ENCODE results near the gene DEAF1. TPM values are rescaled to one million over a fixed set of nuclear protein-coding genes. Genes with fewer than 3 reads are reported as not detected.

The DEAF1 gene
- total RNA-seq, 1 experiment from 2014 or later: 33.9 TPM

GRCh38 chr11:695288-695537 is 191 bp upstream of the DEAF1 start:
- H3K4me2 ChIP-seq (ENCODE audit: low read length): peak overlapping the region; percentile 87
- TF ChIP-seq FOSL1 (IDR thresholded peaks at IDR 0.05; ENCODE audit: low read depth) (no peak), ZFX (IDR thresholded peaks at IDR 0.05) (no peak), EZH2phosphoT487 (IDR thresholded peaks at IDR 0.05; ENCODE audit: borderline replicate concordance) (no peak), SIN3A (IDR thresholded peaks at IDR 0.05; ENCODE audit: low read depth) (no peak), MAX (IDR thresholded peaks at IDR 0.05) (no peak), POLR2A (IDR thresholded peaks at IDR 0.05; ENCODE audit: borderline replicate concordance, extremely low read depth, insufficient read depth, insufficient read length) (no peak), RAD21 (IDR thresholded peaks at IDR 0.05; ENCODE audit: low read depth) (no peak), EZH2 (IDR thresholded peaks at IDR 0.05) (no peak), SP1 (IDR thresholded peaks at IDR 0.05; ENCODE audit: low read depth) (no peak), CTCF (IDR thresholded peaks at IDR 0.05 in 2 of 3, conservative IDR thresholded peaks at IDR 0.05 in 1 of 3; ENCODE audit: borderline replicate concordance in 1 of 3, insufficient read depth in 1 of 3, low read depth in 2 of 3, low read length in 2 of 3) (no peak), JUND (IDR thresholded peaks at IDR 0.05) (no peak), CEBPB (IDR thresholded peaks at IDR 0.05; ENCODE audit: low read depth) (no peak), ELF1 (IDR thresholded peaks at IDR 0.05; ENCODE audit: borderline replicate concordance, low read depth) (no peak), ZBTB33 (IDR thresholded peaks at IDR 0.05; ENCODE audit: extremely low read depth, insufficient replicate concordance, low read length) (no peak), POLR2AphosphoS5 (IDR thresholded peaks at IDR 0.05; ENCODE audit: low read depth, low read length) (no peak), REST (IDR thresholded peaks at IDR 0.05; ENCODE audit: low read depth) (no peak), CBX3 (IDR thresholded peaks at IDR 0.05; ENCODE audit: low read depth) (no peak), TCF7L2 (IDR thresholded peaks at IDR 0.05; ENCODE audit: borderline replicate concordance, extremely low read depth, insufficient read depth, insufficient read length) (no peak), YY1 (IDR thresholded peaks at IDR 0.05; ENCODE audit: extremely low read depth, insufficient replicate concordance, low read depth, low read length) (no peak)
- H3K36me3 ChIP-seq (ENCODE audit: control insufficient read depth in 1 of 2, insufficient read depth in 2 of 2, low read length in 2 of 2): no peaks in the 10 kb centered on the region
- no peaks in the 10 kb centered on the region for H3K9me2 ChIP-seq (ENCODE audit: insufficient read depth)
- peak overlapping the region; percentile 75 to 94 for H3K4me3 ChIP-seq (replicated peaks in 1 of 2; ENCODE audit: low read depth in 1 of 2, low read length in 2 of 2)
- CTCF ChIA-PET: interaction anchor here (0.6 to 2.9 kb wide), 7 partner anchors 11 to 225 kb away, joined by 3 to 24 read pairs (median 3); partner anchors contain the start of gene EPS8L2
- no peaks in the 10 kb centered on the region for H4K20me1 ChIP-seq (ENCODE audit: insufficient read depth)
- no peaks in the 10 kb centered on the region for H3K9me3 ChIP-seq (ENCODE audit: control insufficient read depth in 1 of 2, insufficient read depth in 1 of 2, low read depth in 1 of 2, low read length in 2 of 2)
- intact Hi-C loops (cut with micrococcal nuclease): no loop called here
- H3K79me2 ChIP-seq (ENCODE audit: insufficient read depth, low read length): peaks cover 49% of the 10 kb centered on the region
- no TSS peak for BruUV-seq (replicated peaks)
- RAD21 ChIA-PET (ENCODE audit: low non-redundant PET in 1 of 2, low total read pairs in 2 of 2, uncharacterized antibody in 2 of 2, unreplicated experiment in 2 of 2): interaction anchor here in 1 of 2 experiments (1.0 kb wide), 1 partner anchor 89 kb away, joined by 4 read pairs; no protein-coding TSS in a partner anchor
- H3K27ac ChIP-seq (ENCODE audit: low read depth, low read length): peak overlapping the region; percentile 99
- H3K9ac ChIP-seq (ENCODE audit: low read length): peak overlapping the region; percentile 91
- ATAC-seq: no peak
- DNase-seq (ENCODE audit: low read depth, low spot score): no peak
- peaks cover 8 to 34% of the 10 kb centered on the region in 2 experiments for H3K4me1 ChIP-seq (ENCODE audit: control insufficient read depth in 1 of 2, insufficient read depth in 2 of 2, low read length in 2 of 2)
- no peaks in the 10 kb centered on the region for H3K27me3 ChIP-seq (ENCODE audit: insufficient read depth, low read length)
- H2AFZ ChIP-seq (ENCODE audit: low read depth, low read length, poor library complexity, severe bottlenecking): no peak overlapping the region
- POLR2A ChIA-PET: interaction anchor here (1.3 kb wide), 1 partner anchor 119 kb away, joined by 3 read pairs; no protein-coding TSS in a partner anchor

Data from HCT116 (cell line).